ENCODE results near the gene EHD4. TPM values are rescaled to one million over a fixed set of nuclear protein-coding genes. Genes with fewer than 3 reads are reported as not detected.

Gene EHD4
- total and polyA plus RNA-seq, 9 of the 15 experiments (the other 6 are each of a cell fraction or from before 2014, with no cell fraction given), result 0.89 to 10.3 (median 6.4) TPM

DNA sequence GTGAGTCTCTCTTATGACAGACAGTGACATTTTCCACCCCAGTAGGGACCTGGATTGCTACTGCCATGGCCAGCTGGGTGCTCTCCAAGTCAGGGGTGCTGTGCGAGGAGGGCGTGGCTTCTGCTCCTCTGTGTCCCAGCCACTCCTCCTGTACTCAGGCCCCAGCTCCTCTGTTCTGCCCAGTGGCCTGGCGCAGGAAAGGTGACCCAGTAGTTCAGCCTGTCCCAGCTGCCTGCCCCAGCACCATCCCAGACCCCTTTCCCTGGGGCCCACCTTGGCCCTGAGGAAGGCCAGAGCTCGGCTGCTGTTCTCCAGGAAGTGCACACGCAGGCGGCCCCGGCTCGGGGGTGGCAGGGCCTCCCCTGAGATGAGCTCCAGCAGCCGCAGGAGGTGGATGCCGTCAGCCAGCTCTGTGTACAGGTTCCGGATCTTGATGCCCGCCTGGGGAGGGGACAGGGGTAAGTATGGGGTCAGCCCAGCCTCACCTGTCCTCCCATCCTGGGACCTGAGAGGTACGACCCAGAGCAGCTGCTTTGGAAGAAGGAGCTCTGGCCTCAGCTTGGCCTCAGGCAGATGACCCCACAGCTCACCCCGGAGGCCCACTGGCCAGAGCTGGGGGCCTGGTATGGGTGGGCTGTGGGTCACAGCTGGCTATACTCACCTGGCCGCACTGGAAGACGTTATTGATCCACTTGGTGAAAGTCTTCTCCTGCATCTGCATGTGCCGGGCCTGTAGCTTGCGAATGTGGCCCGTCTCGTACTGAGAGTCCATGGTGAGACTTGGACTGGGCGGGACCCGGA is 79.5 kb downstream of the EHD4 start (continued):
- TF ChIP-seq PCBP1 (IDR thresholded peaks at IDR 0.05; ENCODE audit: low read depth, low read length, poor library complexity, severe bottlenecking), result no peak
- no peak for TF ChIP-seq CCAR2 (IDR thresholded peaks at IDR 0.05; ENCODE audit: low read depth, low read length)

DNA sequence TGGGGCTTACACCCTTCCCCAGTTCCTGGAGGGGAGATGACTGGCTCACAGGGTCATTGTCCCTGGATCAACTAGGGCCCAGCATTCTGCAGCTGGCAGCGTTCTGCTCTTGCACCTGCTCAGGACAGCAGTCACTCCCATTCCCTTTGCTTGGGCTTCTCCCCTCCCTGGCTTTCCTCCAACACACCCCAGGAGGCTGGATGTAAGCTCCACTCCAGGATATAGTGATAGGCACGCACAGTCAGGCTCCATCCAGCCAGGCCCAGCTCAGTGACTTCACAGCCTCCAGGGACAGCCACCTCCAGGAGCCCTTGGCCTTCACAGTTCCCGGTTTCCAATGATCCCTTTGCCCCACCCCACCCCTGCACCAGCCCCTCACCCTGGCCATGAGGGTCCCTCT is 80.4 kb downstream of the EHD4 start:
- BruUV-seq (replicated peaks), result no TSS peak
- no peak overlapping the region for H3K9ac ChIP-seq (ENCODE audit: insufficient read depth in 1 of 2, low read depth in 2 of 2, low read length in 2 of 2)
- H3K4me3 ChIP-seq, result no peak overlapping the region
- no peak for ATAC-seq
- H3K9me3 ChIP-seq (replicated peaks; ENCODE audit: control insufficient read depth, insufficient read depth, low read depth, low read length), result no peaks in the 10 kb centered on the region
- WGBS (ENCODE audit: insufficient coverage, low coverage, missing lambda C conversion rate), result 0% methylated on average over 3 of the region's 3 CpGs
- peaks cover 17 to 58% of the 10 kb centered on the region in 2 experiments; a peak in 3 of 5 replicates for H3K27me3 ChIP-seq (ENCODE audit: control insufficient read depth in 2 of 2, insufficient read depth in 2 of 2, low read length in 2 of 2)
- no peak overlapping the region for H3K27ac ChIP-seq (ENCODE audit: extremely low read depth, low read depth, low read length)
- ChIA-PET POLR2A (no interaction called here), CTCF (ENCODE audit: low intra/inter-chr PET ratio) (no interaction called here)
- in situ Hi-C loops (cut with MboI), result no loop called here
- H3K9me1 ChIP-seq (ENCODE audit: control insufficient read depth, insufficient read depth, low read length), result peaks cover 3% of the 10 kb centered on the region
- no peak overlapping the region for H2AFZ ChIP-seq (ENCODE audit: low read depth, low read length)
- FAIRE-seq, result no peak
- no peaks in the 10 kb centered on the region for H3K79me2 ChIP-seq (ENCODE audit: control insufficient read depth, insufficient read depth, low read length)
- H4K20me1 ChIP-seq (replicated peaks; ENCODE audit: control insufficient read depth, insufficient read depth, low read length), result peaks cover 9% of the 10 kb centered on the region; the same call in 1 of the 2 replicates
- intact Hi-C loops (cut with micrococcal nuclease), result no loop called here
- DNase-seq (ENCODE audit: extremely low read depth in 1 of 4, low spot score in 3 of 4), result no peak
- H3K36me3 ChIP-seq (ENCODE audit: control insufficient read depth, insufficient read depth, low read length), result no peaks in the 10 kb centered on the region
- no peak overlapping the region for H3K4me2 ChIP-seq (ENCODE audit: insufficient read depth, low read length)
- no peak for TF ChIP-seq ESRRA (IDR thresholded peaks at IDR 0.05; ENCODE audit: borderline replicate concordance, low read depth)
- no peak for TF ChIP-seq STAG1 (CRISPR knock-in tag; IDR thresholded peaks at IDR 0.05; ENCODE audit: borderline replicate concordance)
- TF ChIP-seq ZBED1 (IDR thresholded peaks at IDR 0.05), result no peak
- no peak for TF ChIP-seq KLF1 (tag; IDR thresholded peaks at IDR 0.05)
- no peak for TF ChIP-seq PHF20 (IDR thresholded peaks at IDR 0.05; ENCODE audit: partially characterized antibody)
- no peak for TF ChIP-seq ZNF354B (CRISPR knock-in tag; IDR thresholded peaks at IDR 0.05)
- TF ChIP-seq ZNF584 (CRISPR knock-in tag; IDR thresholded peaks at IDR 0.05; ENCODE audit: low read depth), result no peak
- TF ChIP-seq HNRNPUL1 (IDR thresholded peaks at IDR 0.05; ENCODE audit: low read length), result no peak
- TF ChIP-seq FOXK2 (conservative IDR thresholded peaks at IDR 0.05 in 1 of 2, IDR thresholded peaks at IDR 0.05 in 1 of 2; ENCODE audit: low read depth in 2 of 2), result no peak
- TF ChIP-seq ZNF197 (CRISPR knock-in tag; IDR thresholded peaks at IDR 0.05; ENCODE audit: low read depth), result no peak
- TF ChIP-seq, protein P1, sequence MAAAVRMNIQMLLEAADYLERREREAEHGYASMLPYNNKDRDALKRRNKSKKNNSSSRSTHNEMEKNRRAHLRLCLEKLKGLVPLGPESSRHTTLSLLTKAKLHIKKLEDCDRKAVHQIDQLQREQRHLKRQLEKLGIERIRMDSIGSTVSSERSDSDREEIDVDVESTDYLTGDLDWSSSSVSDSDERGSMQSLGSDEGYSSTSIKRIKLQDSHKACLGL (CRISPR knock-in tag; IDR thresholded peaks at IDR 0.05; ENCODE audit: borderline replicate concordance, poor library complexity, severe bottlenecking), result no peak
- TF ChIP-seq PYGO2 (tag; IDR thresholded peaks at IDR 0.05), result no peak
- TF ChIP-seq WHSC1 (IDR thresholded peaks at IDR 0.05; ENCODE audit: low read length), result no peak
- peaks cover 0 to 28% of the 10 kb centered on the region in 2 experiments; a peak in 3 of 5 replicates for H3K4me1 ChIP-seq (replicated peaks in 1 of 2; ENCODE audit: control insufficient read depth in 2 of 2, insufficient read depth in 2 of 2, low read length in 2 of 2)

Data from K562 (cell line).